Heart left ventricle (tissue), 13 donors: ENCODE data around the gene HES5.
A peak's percentile ranks its signal among the peaks of the same experiment; 100 is the strongest.

ENCODE experiments used
- CTCF ChIP-seq, 12 donors: fragments of 200-600 bp; sonication (generic) in 4 of 12; IDR thresholded peaks; one replicate each; pipeline versions ENCODE4 v1.5.0 to v1.8.0; 2018 to 2022; ENCODE audit warnings: antibody characterized with exemption in 12 of 12, mild to moderate bottlenecking in 5 of 12
- POLR2A ChIP-seq, 2 donors: fragments of 450-650 bp; IDR thresholded peaks; one replicate each; pipeline ENCODE4 v1.6.1; 2017; ENCODE audit warnings: antibody characterized with exemption in 2 of 2, mild to moderate bottlenecking in 2 of 2, moderate library complexity in 2 of 2
- donor health status: ischemic (EF 13 %, LVEDD 7.1; RV severe dilation, severe dysfunction).
- donor health status: DM: no; HTN: yes; CAD: no.
- donor health status: DM: no; HTN: no; CAD: no.
- donor health status: ischemic (EF 25% LVEDD 6.9; RV normal size, moderate dysfunction).
- donor health status: ischemic (EF 25% LVEDD 5.7; RV mildly dilated, moderate dysfunction).
- donor health status: ischemic (EF 35%, LVEDD 5.7; RV mildly dilated, moderate dysfunction).
- donor health status: nonischemic (EF 11% LVEDD 7.7; RV severe dilation, severe dysfunction).
- donor health status: DM: yes; HTN: yes; CAD: no.
- donor health status: PGD.
- donor health status: ischemic (EF 29% LVEDD 5.4; RV normal size, mild dysfunction).
- donor health status: nonischemic (EF 23%, LVEDD 6.1; RV moderate dilation, normal function).

- TF ChIP-seq CTCF (IDR thresholded peaks at IDR 0.05), result peak in 1 of 12 donors; percentile 0
- TF ChIP-seq POLR2A (IDR thresholded peaks at IDR 0.05), result no peak
Observed at GRCh38 chr1:2578758-2579118, 48.7 kb upstream of the HES5 start.
